Measurements from ENCODE around the gene PKLR.

GRCh38 chr1:155324717-155325602 lies 23.7 kb upstream of the PKLR start:
- TF ChIP-seq TAF1 (IDR thresholded peaks at IDR 0.05; ENCODE audit: low read depth) (no peak), CTCF (IDR thresholded peaks at IDR 0.05; ENCODE audit: poor library complexity, severe bottlenecking) (peak; percentile 60), POLR2AphosphoS5 (IDR thresholded peaks at IDR 0.05) (no peak), EZH2 (IDR thresholded peaks at IDR 0.05; ENCODE audit: borderline replicate concordance, insufficient read depth, low read length, poor library complexity, severe bottlenecking) (no peak), SMC3 (conservative IDR thresholded peaks at IDR 0.05; ENCODE audit: poor library complexity) (peak; percentile 42), REST (IDR thresholded peaks at IDR 0.05; ENCODE audit: borderline replicate concordance) (no peak)

Measured in neural cell (in vitro differentiated cells).